SK-N-MC (cell line): ENCODE results near the gene ACAD8.

Source experiments
- EZH2 ChIP-seq: fragments of 200-600 bp; sonication (generic); IDR thresholded peaks from one replicate; pipeline ENCODE4 v1.6.1; 2017; ENCODE audit warnings: antibody characterized with exemption
- POLR2AphosphoS5 ChIP-seq: IDR thresholded peaks from 2 replicates; pipeline ENCODE4 v1.6.1; 2012; ENCODE audit warnings: mild to moderate bottlenecking, low read depth, low read length, borderline replicate concordance

DNA sequence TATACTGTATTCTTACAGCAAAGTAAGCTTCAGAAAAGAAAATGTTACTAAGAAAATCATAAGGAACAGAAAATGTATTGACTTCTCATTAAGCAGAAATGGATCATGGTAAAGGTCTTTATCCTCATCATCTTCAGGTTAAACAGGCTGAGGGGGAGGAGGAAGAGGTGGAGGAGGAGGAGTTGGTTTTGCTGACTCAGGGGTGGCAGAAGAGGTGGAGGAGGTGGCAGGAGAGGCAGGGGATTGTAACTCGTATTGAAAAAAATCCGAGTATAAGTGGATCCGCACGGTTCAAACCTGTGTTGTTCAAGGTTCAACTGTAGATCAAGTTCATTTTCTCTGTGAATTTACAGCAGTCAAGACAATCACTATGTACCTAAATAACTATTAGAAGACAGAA is 35.8 kb downstream of the ACAD8 start:
- no peak for TF ChIP-seq POLR2AphosphoS5
- no peak for TF ChIP-seq EZH2
